ENCODE data around the gene PAX5. TPM values are rescaled to one million over a fixed set of nuclear protein-coding genes. Genes with fewer than 3 reads are reported as not detected.

The PAX5 gene
- total and polyA plus RNA-seq, 2 of the 13 experiments (the other 11 are each of a cell fraction or from before 2014, with no cell fraction given) = not detected

DNA sequence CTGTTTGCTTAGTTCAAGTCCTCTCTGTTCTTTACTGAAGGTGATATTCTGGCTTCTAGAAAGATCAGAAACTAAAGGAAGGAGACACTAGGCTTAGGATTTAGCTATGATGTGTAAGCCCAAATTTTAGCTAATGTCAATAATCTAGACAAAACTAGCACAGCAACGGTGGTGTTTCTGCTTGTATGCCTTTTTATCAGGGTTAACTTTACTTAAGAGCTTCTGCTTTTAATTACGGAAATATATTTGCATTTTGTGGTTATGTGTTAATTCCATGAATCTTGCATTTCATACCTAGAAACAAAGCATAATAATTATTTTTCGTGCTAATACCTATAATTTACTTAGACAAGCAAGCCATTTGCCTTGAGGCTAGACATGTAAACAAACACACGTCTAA, 96.1 kb downstream of the PAX5 start (continued):
- TF ChIP-seq, protein P1, sequence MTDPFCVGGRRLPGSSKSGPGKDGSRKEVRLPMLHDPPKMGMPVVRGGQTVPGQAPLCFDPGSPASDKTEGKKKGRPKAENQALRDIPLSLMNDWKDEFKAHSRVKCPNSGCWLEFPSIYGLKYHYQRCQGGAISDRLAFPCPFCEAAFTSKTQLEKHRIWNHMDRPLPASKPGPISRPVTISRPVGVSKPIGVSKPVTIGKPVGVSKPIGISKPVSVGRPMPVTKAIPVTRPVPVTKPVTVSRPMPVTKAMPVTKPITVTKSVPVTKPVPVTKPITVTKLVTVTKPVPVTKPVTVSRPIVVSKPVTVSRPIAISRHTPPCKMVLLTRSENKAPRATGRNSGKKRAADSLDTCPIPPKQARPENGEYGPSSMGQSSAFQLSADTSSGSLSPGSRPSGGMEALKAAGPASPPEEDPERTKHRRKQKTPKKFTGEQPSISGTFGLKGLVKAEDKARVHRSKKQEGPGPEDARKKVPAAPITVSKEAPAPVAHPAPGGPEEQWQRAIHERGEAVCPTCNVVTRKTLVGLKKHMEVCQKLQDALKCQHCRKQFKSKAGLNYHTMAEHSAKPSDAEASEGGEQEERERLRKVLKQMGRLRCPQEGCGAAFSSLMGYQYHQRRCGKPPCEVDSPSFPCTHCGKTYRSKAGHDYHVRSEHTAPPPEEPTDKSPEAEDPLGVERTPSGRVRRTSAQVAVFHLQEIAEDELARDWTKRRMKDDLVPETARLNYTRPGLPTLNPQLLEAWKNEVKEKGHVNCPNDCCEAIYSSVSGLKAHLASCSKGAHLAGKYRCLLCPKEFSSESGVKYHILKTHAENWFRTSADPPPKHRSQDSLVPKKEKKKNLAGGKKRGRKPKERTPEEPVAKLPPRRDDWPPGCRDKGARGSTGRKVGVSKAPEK (CRISPR knock-in tag; IDR thresholded peaks at IDR 0.05; ENCODE audit: borderline replicate concordance) = no peak
- TF ChIP-seq SMAD9 (CRISPR knock-in tag; IDR thresholded peaks at IDR 0.05) (no peak), ZFP37 (CRISPR knock-in tag; IDR thresholded peaks at IDR 0.05; ENCODE audit: borderline replicate concordance) (no peak), AGO2 (optimal IDR thresholded peaks at IDR 0.05; ENCODE audit: low read depth, low read length) (no peak), ZNF572 (CRISPR knock-in tag; IDR thresholded peaks at IDR 0.05) (no peak), FOSL1 (CRISPR knock-in tag; IDR thresholded peaks at IDR 0.05; ENCODE audit: borderline replicate concordance) (no peak)
- TF ChIP-seq, protein P2, sequence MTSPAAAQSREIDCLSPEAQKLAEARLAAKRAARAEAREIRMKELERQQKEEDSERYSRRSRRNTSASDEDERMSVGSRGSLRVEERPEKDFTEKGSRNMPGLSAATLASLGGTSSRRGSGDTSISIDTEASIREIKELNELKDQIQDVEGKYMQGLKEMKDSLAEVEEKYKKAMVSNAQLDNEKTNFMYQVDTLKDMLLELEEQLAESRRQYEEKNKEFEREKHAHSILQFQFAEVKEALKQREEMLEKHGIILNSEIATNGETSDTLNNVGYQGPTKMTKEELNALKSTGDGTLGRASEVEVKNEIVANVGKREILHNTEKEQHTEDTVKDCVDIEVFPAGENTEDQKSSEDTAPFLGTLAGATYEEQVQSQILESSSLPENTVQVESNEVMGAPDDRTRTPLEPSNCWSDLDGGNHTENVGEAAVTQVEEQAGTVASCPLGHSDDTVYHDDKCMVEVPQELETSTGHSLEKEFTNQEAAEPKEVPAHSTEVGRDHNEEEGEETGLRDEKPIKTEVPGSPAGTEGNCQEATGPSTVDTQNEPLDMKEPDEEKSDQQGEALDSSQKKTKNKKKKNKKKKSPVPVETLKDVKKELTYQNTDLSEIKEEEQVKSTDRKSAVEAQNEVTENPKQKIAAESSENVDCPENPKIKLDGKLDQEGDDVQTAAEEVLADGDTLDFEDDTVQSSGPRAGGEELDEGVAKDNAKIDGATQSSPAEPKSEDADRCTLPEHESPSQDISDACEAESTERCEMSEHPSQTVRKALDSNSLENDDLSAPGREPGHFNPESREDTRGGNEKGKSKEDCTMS (CRISPR knock-in tag; conservative IDR thresholded peaks at IDR 0.05) = no peak
- TF ChIP-seq, protein P3, sequence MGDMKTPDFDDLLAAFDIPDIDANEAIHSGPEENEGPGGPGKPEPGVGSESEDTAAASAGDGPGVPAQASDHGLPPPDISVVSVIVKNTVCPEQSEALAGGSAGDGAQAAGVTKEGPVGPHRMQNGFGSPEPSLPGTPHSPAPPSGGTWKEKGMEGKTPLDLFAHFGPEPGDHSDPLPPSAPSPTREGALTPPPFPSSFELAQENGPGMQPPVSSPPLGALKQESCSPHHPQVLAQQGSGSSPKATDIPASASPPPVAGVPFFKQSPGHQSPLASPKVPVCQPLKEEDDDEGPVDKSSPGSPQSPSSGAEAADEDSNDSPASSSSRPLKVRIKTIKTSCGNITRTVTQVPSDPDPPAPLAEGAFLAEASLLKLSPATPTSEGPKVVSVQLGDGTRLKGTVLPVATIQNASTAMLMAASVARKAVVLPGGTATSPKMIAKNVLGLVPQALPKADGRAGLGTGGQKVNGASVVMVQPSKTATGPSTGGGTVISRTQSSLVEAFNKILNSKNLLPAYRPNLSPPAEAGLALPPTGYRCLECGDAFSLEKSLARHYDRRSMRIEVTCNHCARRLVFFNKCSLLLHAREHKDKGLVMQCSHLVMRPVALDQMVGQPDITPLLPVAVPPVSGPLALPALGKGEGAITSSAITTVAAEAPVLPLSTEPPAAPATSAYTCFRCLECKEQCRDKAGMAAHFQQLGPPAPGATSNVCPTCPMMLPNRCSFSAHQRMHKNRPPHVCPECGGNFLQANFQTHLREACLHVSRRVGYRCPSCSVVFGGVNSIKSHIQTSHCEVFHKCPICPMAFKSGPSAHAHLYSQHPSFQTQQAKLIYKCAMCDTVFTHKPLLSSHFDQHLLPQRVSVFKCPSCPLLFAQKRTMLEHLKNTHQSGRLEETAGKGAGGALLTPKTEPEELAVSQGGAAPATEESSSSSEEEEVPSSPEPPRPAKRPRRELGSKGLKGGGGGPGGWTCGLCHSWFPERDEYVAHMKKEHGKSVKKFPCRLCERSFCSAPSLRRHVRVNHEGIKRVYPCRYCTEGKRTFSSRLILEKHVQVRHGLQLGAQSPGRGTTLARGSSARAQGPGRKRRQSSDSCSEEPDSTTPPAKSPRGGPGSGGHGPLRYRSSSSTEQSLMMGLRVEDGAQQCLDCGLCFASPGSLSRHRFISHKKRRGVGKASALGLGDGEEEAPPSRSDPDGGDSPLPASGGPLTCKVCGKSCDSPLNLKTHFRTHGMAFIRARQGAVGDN (CRISPR knock-in tag; IDR thresholded peaks at IDR 0.05) = no peak

All from HepG2 (cell line).